ENCODE measurements around the gene SNRPD1.
"Not testable (repeated sequence)": the region's sequence is repeated elsewhere in the genome, so short reads cannot be mapped to it uniquely, and the experiment has no call there.

The SNRPD1 gene

DNA sequence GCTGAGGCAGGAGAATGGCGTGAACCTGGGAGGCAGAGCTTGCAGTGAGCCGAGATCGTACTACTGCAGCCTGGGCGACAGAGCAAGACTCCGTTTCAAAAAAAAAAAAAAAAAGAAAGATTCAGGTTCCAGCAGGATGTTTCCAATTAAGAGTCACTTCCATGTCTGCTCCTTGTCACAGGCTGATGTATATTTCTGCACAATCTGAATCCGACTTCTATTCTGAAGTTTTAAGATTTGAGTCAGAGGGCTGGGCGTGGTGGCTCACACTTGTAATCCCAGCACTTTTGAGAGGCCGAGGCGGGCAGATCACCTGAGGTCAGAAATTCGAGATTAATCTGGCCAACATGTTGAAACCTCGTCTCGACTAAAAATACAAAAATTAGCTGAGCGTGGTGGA lies 24.7 kb downstream of the SNRPD1 start:
- no peak for DNase-seq (ENCODE audit: low spot score)

DNA sequence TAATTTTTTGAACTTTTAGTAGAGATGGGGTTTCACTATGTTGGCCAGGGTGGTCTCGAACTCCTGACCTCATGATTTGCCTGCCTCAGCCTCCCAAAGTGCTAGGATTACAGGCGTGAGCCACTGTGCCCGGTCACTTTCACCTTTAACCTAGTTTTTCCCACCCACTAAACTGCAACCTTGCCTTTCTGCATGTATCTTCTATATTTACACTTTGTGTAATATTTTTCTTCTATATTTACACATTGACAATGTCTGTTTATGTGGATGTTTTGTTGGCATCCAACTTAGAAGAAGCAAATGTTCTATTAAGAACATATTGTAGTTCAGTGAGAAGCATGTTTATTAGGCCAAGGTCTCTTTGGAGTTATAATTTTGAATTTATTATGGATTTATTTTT lies 26.7 kb downstream of the SNRPD1 start:
- no peak for DNase-seq (ENCODE audit: low spot score)

DNA sequence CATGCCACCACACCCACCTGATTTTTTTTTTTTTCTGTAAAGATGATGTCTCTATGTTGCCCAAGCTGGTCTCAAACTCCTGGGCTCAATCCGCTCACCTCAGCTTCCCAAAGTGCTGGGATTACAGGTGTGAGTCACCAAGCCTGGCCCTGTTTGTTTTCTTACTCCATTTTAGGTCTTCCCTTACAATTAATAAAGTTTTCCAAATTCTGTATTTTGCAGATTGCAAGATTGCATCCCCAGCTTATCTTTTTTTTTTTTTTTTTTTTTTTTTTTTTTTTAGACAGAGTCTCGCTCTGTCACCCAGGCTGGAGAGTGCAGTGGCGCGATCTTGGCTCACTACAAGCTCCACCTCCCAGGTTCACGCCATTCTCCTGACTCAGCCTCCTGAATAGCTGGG lies 28.3 kb downstream of the SNRPD1 start:
- DNase-seq (ENCODE audit: low spot score): not testable (repeated sequence)

DNA sequence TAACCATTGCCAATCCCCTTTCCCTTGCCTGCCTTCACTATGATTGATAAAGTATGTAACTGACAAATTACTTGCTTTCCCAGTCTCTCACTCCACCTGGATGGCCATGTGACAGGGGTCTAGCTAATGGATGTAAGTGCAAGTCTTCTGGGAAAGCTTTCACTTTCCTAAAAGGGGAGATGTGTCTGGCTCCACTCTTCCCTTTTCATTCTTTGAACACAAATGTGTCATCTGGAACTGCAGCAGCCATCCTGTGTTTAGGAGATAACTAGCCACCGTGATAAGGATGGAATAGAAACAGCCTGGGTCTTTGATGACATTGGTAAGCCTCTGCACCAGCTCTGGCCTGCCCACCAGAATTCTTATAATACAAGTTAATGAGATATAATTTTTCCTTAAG lies 38.2 kb downstream of the SNRPD1 start:
- DNase-seq (ENCODE audit: low spot score): no peak

DNA sequence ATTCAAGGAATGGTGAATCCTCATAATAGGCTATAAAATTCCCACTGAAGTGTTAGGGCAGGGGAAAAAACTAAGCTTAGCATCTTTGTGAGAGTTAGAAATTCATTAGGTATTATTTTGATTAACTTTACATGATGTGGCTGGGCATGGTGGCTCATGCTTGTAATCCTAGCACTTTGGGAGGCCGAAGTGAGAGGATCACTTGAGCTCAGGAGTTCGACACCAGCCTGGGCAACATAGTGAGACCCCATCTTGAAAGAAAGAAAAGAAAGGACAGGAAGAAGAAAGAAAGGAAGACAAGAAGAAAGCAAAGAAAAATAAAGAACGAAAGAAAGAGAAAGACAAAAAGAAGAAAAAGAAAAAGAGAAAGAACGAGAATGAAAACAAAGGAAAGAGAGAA lies 40.0 kb downstream of the SNRPD1 start:
- DNase-seq (ENCODE audit: low spot score): no peak

DNA sequence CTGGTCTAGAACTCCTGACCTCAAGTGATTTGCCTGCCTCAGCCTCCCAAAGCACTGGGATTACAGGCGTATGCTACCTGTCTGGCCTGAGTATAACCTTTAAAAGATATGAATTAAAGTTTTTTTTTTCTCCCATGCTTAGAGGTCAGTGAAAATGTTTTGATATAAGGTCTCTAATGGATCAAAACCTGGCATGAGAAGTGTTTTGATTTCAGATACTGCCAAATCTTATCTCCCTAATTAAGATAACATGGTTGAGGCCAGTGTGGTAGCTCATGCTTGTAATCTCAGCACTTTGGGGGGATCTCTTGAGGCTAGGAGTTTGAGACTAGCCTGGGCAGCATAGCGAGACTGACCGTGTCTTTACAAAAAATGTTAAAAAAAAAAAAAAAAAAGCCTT lies 41.2 kb downstream of the SNRPD1 start:
- no peak for DNase-seq (ENCODE audit: low spot score)

DNA sequence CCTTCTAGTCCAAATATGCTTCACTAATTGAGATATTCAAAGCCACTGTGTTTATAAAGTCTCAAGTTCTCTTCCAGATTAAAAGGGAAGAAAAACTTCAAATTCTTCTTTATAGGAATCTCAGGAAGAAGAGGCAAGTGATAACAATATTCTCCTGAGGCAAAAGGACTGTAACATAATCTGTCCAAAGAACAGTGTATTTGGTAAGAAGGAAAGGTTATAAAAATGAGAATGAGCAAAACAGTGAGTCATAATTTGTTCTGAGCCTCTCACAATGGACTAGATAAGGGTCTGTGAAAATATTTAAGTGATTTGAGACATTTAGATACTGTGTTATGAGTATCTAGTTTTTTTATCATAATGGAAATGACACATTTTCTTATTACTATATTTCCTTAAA lies 44.3 kb downstream of the SNRPD1 start:
- DNase-seq (ENCODE audit: low spot score): no peak

DNA sequence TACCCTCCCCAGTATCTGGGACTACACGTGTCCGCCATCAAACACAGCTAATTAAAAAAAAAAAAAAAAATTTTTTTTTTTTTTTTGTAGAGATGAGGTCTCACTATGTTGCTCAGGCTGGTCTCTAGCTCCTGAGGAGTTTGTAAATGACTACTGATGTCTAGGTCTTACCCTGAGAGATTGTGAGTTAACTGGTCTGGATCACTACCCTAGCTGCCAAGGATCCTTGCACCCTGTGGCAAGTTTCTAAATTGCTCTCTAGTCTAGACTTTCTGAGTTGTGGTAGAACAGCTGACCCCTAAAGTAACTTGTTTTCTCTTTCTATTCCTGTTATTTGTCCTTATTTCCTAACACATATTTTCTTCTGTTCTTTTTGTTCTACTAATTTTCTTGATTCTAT lies 48.0 kb downstream of the SNRPD1 start:
- DNase-seq (ENCODE audit: low spot score): no peak

DNA sequence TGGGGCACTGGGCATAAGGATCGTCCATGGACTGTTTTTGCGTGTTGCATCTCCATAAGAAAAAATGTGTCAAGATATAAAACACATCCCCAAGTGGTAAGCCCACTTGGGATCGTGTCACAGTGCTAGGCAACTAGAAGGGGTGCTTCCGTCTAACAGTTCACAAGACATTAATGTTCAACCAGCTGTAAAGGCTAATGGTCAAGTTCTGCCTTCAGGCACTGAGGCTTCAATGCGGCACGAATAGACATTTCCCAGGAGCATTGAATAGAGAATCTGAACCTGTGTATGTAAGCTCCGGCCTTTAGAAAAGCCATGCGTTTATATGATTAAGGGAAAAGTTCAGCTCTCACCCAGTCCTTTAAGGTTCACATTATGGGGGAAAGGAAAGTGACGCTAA lies 50.5 kb downstream of the SNRPD1 start:
- no peak for DNase-seq (ENCODE audit: low spot score)

DNA sequence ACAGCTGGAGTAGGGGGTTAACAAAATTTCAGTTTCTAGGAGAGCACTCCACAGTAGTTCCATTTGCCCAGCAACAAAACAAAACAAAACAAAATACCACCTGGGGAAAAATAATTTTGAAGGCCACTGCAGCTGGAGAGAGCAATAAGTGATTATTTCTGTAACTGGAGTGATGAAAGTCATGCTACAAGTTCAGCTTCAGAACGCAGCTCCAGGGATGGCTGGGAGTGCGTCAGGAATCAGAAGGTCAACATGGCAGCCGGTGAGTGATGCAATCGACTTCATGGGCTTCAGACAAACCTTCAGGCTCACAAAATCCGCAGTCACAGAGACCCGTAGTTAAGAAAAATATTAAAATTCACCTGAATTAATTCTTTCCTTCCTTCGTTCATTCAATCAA lies 51.5 kb downstream of the SNRPD1 start:
- no peak for DNase-seq (ENCODE audit: low spot score)

DNA sequence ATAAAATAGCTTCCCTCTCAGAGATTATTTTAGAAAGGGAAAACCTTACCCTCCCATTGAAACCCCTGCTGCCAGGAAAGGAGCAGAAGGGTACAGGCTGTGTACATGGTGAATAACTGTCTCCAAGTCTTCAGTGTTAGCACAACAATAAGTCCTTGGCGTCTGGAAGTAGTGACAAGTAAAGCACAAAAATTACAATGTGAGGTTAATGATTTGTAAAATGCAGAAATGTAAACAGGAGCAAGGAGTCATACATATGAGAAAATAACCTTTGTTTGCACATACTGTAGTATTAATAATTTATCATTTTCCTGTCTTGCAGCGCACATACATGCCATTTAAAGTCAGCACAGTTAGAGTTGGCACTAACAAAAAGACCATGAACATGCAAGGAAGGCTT lies 52.0 kb downstream of the SNRPD1 start:
- no peak for DNase-seq (ENCODE audit: low spot score)

DNA sequence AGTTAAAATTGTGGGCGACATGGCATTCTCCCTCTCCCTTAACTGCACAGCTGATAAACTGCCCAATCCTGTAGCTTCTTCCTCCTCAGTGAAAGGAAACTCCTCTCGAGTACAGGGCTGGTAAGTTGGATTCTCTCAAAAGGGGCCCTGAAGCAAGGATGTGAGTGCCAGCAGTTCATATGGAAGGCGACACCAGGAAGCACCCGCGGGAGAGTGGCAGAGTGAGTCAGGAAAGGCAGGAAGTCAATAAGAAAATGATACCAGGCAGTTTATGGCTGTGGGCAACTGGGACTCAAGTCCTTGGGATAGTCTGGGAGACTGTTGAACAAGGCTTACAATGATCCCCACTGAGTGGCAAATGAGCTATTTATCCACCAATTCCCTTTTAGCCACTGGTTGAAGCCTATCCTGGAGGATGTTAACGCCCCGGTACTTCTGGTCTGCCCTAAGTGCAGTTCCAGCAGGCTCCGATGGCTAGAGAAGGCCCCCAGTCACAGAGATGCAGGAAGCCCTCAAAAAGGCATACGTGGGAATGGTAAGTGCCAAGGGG lies 57.7 kb downstream of the SNRPD1 start:
- DNase-seq (ENCODE audit: low spot score): no peak

DNA sequence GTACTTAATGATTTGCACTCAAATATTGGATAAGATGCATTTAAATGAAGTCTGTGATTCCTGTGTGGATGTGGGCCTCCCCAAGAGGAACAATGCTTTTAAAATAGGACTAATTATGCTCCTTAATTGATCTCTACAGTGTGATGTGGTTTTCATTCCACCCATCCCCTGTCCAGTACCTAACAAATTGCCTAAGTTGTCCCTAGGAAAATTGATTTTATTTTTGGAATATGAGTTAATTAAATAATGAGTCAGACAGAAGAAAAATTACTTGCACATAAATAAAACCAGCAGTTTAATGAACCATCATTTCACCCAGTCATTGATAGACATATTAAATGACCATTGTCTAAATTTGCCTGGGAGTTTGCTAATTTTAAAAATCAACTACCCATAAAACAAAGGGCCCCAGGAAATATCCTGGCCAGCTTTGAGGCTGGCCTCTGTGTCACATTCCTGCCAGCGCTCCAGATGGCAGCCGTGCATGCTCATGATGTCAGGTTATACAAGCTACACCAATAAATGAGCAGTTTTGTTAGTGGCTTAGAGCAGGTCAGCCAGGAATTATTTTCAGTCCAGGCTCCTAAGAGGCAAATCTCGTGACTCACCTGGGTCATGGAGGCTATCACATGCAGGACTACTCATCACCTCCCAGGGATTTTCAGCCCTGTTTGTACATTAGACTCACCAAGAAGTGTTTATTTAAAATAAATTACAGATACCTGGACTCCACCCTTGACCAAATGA lies 60.6 kb downstream of the SNRPD1 start:
- peak; percentile 32 for DNase-seq (ENCODE audit: low spot score)

DNA sequence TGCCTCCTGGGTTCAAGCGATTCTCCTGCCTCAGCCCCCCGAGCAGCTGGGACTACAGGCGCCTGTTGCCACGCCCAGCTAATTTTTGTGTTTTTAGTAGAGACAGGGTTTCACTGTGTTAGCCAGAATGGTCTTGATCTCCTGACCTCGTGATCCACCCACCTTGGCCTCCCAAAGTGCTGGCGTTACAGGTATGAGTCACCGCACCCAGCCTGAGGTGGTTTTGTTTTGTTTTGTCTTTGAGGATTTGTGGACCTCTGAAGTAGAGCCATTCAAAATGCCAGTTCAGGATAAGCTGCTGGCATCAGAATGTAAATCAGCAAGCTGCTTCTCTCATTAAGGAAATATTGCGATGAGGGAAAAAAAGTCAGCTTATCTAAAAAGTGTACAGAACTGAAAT lies 63.2 kb downstream of the SNRPD1 start:
- DNase-seq (ENCODE audit: low spot score): not testable (repeated sequence)

DNA sequence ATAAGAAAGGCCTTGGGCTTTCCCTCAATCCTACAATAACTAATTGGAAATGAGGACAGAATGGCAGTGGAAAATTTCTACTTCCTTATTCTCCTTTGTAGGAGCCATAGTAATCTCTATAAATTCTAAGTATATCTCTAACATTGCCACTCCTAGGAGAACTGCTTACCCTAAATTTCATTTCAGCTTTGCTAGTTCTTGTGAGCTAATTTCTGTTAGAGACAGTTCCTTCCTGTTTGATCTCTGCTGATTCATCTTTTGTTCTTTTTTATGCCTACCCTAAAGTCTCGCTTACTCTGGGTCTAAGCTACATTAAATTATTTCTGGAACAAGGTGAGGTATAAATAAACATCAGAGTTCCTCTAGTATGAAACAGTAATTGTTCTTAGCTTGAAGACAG lies 66.7 kb downstream of the SNRPD1 start:
- no peak for DNase-seq (ENCODE audit: low spot score)

DNA sequence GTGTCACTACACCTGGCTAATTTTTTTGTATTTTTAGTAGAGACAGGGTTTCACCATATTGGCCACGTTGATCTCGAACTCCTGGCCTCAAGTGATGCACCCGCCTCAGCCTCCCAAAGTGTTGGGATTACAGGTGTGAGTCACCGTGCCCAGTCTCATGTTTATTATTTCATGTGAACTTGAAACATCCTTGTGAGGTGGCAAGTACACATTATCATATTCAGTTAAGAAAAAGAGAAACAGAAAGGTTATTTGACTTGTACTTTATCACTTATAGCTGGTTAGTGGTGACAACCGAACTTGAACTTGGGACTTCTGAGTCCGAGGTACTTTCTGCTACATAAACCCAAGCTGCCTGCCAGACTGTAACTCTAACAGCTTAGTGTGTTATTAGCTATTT lies 68.0 kb downstream of the SNRPD1 start:
- no peak for DNase-seq (ENCODE audit: low spot score)

DNA sequence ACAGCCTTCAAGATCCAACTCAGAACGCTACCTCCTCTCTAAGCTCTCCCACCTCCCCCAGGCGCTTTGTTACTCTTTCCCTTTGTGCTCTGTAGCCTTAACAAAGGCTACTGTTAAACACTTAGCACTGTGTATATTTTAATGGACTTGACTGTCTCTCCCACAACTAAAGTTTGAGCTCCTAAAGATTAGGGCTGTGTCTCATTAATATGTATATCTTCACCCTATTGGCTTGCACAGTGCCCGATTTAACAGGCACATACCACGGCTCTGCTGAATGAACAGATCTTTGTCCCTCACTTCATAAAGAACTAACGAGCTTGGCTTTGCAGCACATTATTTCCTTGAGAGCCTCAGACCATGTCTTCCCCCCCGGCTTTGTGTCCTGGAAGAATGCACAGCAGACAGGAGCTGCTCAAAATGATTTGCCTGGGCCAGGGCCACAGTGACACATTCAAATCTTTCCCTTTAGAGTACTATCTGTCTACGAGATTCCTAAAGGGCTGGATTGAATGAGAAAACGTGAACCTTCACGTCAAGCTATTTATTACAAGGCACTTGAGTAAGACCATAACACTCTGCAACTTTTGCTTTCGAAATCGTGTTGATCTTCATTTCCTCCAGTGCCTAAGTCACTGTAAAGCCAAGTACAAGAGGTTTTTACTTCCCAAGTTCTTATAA lies 70.4 kb downstream of the SNRPD1 start:
- DNase-seq (ENCODE audit: low spot score): peak; percentile 25

All from AG08396 (cell line).